Choroid plexus epithelial cell (primary cell): ENCODE measurements around the gene GCNT2.
"Not testable (repeated sequence)": the region's sequence is repeated elsewhere in the genome, so short reads cannot be mapped to it uniquely, and the experiment has no call there.

ENCODE experiments used
- DNase-seq: peaks from one replicate; pipeline ENCODE4 v3.0.0-alpha.2; 2010; ENCODE audit warnings: low read depth
- H3K4me3 ChIP-seq: 2 replicates; pipeline ENCODE4 v1.5.1; 2011; ENCODE audit warnings: low read depth, mild to moderate bottlenecking, control low read depth, low read length, moderate library complexity
- CTCF ChIP-seq: conservative IDR thresholded peaks from 2 replicates; pipeline ENCODE4 v1.5.1; 2011; ENCODE audit warnings: low read depth, mild to moderate bottlenecking, control low read depth, inconsistent platforms, low read length, moderate library complexity

Gene GCNT2

GRCh38 chr6:10482636-10483257 lies 38.4 kb upstream of the GCNT2 start:
- no peak overlapping the region for H3K4me3 ChIP-seq
- no peak for TF ChIP-seq CTCF
- DNase-seq = no peak

GRCh38 chr6:10484912-10485311 lies 36.2 kb upstream of the GCNT2 start:
- DNase-seq = no peak
- H3K4me3 ChIP-seq = no peak overlapping the region
- no peak for TF ChIP-seq CTCF

- H3K4me3 ChIP-seq = no peak overlapping the region
- TF ChIP-seq CTCF = no peak
- no peak for DNase-seq
Observed at GRCh38 chr6:10485406-10485805, 35.7 kb upstream of the GCNT2 start.

GRCh38 chr6:10486215-10486614 lies 34.9 kb upstream of the GCNT2 start:
- DNase-seq = no peak
- no peak overlapping the region for H3K4me3 ChIP-seq
- TF ChIP-seq CTCF = no peak

- DNase-seq, H3K4me3 ChIP-seq: not testable (repeated sequence)
Observed at GRCh38 chr6:10486944-10487588, 34.1 kb upstream of the GCNT2 start.

- TF ChIP-seq CTCF = no peak
- DNase-seq = no peak
- H3K4me3 ChIP-seq = no peak overlapping the region
Observed at GRCh38 chr6:10487668-10488327, 33.4 kb upstream of the GCNT2 start.

- TF ChIP-seq CTCF = no peak
- H3K4me3 ChIP-seq = no peak overlapping the region
- no peak for DNase-seq
Observed at GRCh38 chr6:10491463-10491862, 29.7 kb upstream of the GCNT2 start.

GRCh38 chr6:10491905-10492304 lies 29.2 kb upstream of the GCNT2 start:
- not testable (repeated sequence) for H3K4me3 ChIP-seq, DNase-seq
